Stimulated activated naive CD8-positive, alpha-beta T cell treated with anti-CD3 and anti-CD28 coated beads, Interleukin-15, amount 100 ng/mL, for 72 hours (primary cell): ENCODE measurements around the gene ZSWIM6.

Experiments used
- ATAC-seq: fragments of 150-1000 bp; cut with Tn5 transposase; 2 replicates; pipeline ENCODE4 v1.10.0; 2021; ENCODE audit warnings: mild to moderate bottlenecking, moderate library complexity
- DNase-seq, 2 donors: peaks; one replicate each; pipeline ENCODE4 v3.0.0; 2021 to 2022
- H3K27ac Mint-ChIP-seq, 2 donors: one replicate each; pipeline ENCODE4 v1.8.0; 2022; ENCODE audit warnings: mild to moderate bottlenecking in 2 of 2, mixed read lengths in 2 of 2, moderate library complexity in 2 of 2
- H3K27me3 Mint-ChIP-seq: one replicate; pipeline ENCODE4 v1.8.0; 2022; ENCODE audit warnings: mixed read lengths
- H3K4me1 Mint-ChIP-seq: one replicate; pipeline ENCODE4 v1.8.0; 2022; ENCODE audit warnings: mild to moderate bottlenecking, mixed read lengths
- H3K4me3 Mint-ChIP-seq, 2 donors: one replicate each; pipeline ENCODE4 v1.8.0; 2022; ENCODE audit warnings: mild to moderate bottlenecking in 2 of 2, mixed read lengths in 2 of 2, moderate library complexity in 1 of 2
- H3K9me3 Mint-ChIP-seq, 2 donors: one replicate each; pipeline ENCODE4 v1.8.0; 2022; ENCODE audit warnings: mixed read lengths in 2 of 2

ZSWIM6 gene

DNA sequence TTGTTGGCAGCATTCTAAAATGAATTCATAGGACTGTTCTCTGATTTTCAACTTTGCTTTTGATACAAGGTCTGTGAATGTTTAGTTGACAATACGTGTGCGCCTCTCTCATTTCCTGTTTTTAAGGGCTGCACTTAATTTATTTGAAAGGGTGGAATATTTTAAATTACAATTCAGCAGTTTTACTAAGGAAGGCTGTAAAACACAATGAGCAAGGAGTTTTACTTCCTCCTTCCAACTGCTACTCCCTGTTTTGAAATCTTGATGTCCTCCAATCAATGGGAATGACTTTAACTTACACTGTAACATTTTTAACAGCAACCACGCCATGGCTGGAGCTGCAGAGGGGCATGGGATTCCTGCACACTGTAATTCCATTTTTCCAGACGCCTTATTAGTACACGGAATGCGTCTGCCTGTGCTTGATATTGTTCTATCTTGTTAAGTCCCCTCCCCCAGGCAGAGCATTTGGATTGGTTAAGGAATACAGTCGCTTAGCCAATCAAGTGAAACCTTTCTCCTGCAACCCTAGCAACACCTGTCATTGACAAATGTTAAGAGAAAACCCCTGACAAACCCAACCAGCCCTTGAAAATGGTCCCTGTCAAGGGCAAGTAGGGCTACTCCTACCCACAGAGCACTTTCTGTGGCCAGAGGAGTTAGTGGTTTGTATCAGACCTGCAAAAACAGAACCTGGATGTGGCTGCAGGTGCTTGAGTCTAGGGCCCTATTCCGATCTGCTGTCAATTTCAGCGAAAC lies 12.5 kb upstream of the ZSWIM6 start:
- ATAC-seq (peak; percentile 98), DNase-seq (peak in 1 of 2 donors; percentile 72)
- no peak overlapping the region for H3K27ac Mint-ChIP-seq
- H3K9me3 Mint-ChIP-seq: no peaks in the 10 kb centered on the region
- peak overlapping the region in 1 of 2 donors; percentile 46 for H3K4me3 Mint-ChIP-seq
- peaks cover 12% of the 10 kb centered on the region for H3K4me1 Mint-ChIP-seq
- peaks cover 17% of the 10 kb centered on the region for H3K27me3 Mint-ChIP-seq

DNA sequence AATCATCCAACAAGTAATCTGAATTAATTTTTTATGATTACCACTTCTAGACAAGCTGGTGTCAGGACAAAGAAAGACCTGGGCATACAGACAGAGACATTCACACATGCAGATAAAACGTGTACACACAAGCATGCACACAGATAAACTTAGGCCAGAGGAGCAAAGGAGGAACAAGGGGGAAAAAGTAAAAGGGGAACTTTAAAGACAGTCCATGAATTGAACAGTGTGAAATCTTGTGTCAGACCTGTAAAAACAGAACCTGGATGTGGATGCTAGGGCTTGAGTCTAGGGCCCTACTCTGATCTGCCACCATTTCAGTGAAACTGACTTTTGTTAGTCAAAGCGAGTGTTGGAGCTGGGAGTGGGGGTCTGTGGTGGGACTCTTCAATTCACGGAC lies 11.2 kb upstream of the ZSWIM6 start:
- Mint-ChIP-seq H3K27ac (no peak overlapping the region), H3K9me3 (no peaks in the 10 kb centered on the region), H3K4me1 (peaks cover 12% of the 10 kb centered on the region), H3K4me3 (no peak overlapping the region), H3K27me3 (peaks cover 8% of the 10 kb centered on the region)
- DNase-seq: no peak
- ATAC-seq: no peak

DNA sequence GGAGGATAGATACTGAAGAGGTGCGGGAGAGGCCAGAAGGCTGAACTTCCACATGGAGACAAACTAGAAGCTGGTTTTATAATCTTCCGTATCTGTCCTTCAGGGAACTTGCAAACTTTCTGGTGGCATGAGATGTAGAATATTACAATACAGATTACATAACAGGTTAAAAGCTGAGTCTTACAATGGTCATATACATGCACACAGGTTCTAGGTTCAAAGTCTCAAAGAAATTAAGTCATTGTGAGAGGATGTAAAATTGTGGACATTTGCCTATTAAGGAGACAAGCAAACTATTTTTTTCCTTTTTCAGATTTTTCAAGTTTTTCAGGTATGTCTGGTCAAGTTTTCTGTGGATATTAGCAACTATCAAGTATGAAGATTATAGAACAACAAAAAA lies 10.4 kb upstream of the ZSWIM6 start:
- no peak for ATAC-seq
- no peak overlapping the region for H3K27ac Mint-ChIP-seq
- H3K4me3 Mint-ChIP-seq: no peak overlapping the region
- no peak for DNase-seq
- H3K9me3 Mint-ChIP-seq: no peaks in the 10 kb centered on the region
- H3K27me3 Mint-ChIP-seq: peaks cover 8% of the 10 kb centered on the region
- H3K4me1 Mint-ChIP-seq: peaks cover 12% of the 10 kb centered on the region

DNA sequence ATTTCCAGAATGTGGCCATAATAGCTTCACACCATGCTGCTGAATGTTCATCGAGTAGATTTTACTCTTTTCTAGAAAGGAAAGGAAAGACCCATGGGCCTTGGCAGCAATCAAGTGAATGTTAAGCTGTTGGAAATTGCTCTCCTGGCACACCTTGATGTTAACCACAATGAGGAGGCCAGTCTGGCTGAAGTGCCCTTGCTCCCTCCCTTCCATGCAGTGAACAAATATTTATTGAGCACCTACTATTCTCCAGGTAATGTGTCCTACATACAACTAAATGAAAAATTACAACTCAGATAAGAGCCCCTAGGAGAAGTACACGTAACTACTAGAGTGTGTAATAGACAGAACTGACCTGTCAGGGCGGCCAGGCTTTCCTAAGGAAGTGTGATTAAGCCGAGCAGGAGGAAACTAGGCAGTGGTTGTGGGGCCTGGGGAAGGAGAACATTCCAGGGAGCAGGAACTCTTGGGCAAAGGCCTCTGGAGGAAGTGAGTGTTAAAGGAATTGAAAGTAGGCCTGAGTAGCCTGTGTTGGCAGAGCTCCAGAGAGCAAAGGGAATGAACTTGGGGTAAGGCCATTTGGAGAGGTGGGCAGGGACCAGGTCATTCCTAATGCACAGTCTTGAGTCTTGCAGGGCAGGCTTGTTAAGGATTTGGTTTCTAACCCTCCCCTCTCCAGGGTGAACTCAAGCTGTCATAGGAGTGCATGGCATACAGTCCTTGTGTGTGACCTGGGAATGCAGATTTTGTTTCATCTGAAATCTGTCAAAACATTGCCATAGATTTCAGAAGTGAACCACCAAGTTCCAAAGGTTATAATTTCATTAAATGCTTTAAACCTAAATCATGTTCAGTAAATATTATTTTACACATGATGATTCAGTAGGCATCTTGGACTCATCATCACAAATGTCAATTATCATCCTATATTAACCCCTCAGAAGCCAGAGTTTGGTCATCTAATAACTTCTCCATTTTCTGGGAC lies 9.0 kb upstream of the ZSWIM6 start:
- Mint-ChIP-seq H3K4me1 (peaks cover 23% of the 10 kb centered on the region), H3K27me3 (peaks cover 10% of the 10 kb centered on the region), H3K4me3 (no peak overlapping the region), H3K27ac (peak overlapping the region in 1 of 2 donors; percentile 55), H3K9me3 (no peaks in the 10 kb centered on the region)
- no peak for ATAC-seq
- no peak for DNase-seq

DNA sequence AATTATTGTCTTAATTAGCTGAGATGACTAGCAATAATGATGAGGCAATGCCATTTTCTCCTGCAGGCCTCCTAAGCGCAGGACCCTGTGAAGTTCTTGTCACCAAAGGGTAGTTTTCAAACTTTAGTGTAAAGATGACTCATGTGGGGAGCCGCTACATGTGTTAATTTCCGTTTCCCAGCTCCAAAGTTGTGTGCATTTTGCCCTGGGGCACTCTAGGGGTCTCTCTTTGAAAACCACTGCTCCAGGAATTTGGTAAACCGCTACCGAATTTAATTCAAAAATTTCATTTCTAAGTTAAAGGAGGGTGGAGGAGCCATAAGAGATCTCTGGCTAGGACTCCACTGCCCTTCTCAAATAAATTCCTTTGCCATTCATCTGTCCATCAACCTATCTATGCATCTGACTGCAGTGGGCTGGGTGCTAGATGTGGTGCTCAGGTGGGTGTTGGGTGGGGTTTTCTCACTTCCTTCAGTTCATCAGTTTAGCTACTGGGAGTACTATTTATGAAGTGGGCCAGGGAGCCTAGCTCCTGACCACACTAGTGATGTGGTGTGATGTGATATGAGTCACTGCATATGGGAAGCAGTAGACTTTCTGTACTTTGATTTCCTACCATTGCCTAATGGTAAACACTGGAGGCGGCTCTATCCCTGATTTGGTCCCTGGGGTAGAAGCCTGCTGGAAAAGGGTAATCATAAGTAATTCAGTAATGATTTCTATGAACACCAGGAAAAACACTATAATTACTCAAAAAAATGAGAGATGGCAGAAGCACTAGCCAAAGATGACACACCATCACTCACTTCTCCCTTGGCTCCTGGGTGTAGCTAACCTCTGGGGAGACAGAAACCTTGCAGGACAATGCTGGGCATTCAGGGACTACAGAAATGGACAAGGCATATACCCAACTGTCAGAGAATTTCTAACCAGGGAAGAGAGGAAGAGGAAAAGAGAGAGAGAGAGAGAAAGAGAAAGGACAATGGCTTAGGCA lies 4.0 kb upstream of the ZSWIM6 start:
- Mint-ChIP-seq H3K9me3 (no peaks in the 10 kb centered on the region), H3K27me3 (peaks cover 27% of the 10 kb centered on the region), H3K4me3 (peak overlapping the region in 1 of 2 donors; percentile 19), H3K4me1 (peaks cover 36% of the 10 kb centered on the region), H3K27ac (peak overlapping the region; percentile 19 to 81)
- peak; percentile 44 for ATAC-seq
- peak; percentile 41 to 55 for DNase-seq

DNA sequence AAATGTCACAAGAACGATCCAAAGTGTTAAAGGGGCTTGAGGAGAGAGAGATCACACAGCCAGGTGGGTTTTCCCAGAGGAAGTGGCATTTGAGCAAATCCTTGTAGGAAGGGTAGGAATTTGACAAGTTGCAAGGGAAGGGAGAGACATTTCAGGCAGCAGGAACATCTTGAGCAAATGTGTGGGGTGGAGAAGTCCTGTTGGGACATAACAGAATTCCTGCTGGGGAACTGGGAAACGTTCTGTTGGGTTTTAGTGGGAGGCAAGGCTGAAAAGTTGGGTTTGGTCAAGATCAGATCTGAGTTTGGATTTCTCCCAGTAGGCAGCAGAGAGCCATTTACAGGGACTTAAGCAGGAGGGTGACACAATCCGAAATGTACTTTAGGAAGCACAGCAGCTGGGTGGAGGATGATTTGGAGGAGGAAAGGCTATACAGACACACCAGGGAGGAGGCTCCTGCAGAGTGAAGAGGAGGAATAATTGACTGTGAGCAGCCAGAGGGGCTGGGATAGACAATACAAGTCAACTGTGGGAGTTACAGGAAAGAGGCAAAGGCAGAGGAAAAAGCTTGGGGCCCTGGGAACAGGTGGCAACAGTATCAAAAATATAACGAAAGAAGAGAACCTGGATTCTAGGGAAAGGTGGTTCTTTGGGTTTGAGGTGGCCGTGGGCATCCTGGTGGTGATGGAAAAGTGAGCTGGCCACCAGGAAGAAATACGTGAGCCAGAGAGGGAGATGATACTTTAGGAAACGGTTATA lies 3.1 kb upstream of the ZSWIM6 start:
- Mint-ChIP-seq H3K4me1 (peaks cover 39% of the 10 kb centered on the region), H3K9me3 (no peaks in the 10 kb centered on the region), H3K4me3 (peak overlapping the region in 1 of 2 donors; percentile 30), H3K27me3 (peaks cover 23% of the 10 kb centered on the region), H3K27ac (peak overlapping the region in 1 of 2 donors; percentile 19)
- no peak for ATAC-seq
- no peak for DNase-seq

DNA sequence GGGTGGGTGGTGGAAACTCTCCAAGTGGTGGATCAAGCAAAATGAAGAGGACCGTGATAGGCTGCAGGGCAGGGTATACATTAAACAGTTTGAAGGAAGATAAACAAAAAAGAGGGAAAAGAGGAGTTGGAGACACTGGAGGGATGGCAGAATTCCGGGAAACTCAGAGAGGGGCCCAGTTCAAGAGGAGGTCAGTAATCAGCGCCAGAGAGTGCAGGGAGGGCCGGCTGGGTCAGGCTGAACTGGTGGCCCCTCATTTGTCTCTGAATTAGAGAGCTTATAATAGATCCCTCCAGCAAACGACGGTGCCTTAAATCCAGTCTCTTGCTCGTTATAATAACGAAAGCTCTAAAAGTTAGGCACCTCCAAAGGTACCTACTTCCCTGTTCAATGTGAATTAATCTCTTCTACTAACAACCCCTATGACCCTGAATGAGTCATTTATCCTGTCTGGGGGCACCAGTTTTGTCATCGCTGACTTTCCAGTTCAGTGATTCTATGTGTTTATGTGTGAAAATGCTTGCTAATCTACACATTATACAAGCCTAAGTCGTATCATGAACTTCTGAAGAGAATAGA lies 2.4 kb upstream of the ZSWIM6 start:
- no peak overlapping the region for H3K27ac Mint-ChIP-seq
- peak; percentile 25 to 30 for DNase-seq
- H3K4me1 Mint-ChIP-seq: peaks cover 45% of the 10 kb centered on the region
- peaks cover 27% of the 10 kb centered on the region for H3K27me3 Mint-ChIP-seq
- no peaks in the 10 kb centered on the region for H3K9me3 Mint-ChIP-seq
- ATAC-seq: no peak
- peak overlapping the region; percentile 86 to 97 for H3K4me3 Mint-ChIP-seq

DNA sequence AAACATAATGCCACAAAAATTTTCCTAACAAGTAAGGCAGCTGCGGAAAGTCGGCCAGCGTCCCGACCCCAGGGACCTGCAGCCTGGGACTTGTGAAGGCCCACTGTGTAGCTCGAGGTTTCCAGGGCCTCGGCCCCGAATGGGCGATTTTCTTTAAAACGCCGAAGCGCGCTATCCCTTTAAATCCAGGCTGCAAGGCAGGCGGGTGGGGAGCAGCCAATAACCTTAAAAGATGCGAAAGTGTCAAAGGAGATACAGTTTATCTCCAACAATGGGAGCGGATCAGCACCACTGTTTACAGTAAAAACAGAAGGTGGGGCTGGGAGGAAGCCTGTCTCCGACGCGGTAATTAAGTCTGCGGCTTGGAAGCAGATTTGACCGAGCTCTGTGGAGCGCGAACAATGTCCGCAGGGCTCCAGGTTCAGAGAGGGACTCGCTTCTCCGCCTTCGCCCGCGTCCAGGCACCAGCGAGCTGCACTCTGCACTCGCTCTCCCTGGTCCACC lies 1.7 kb upstream of the ZSWIM6 start:
- H3K27me3 Mint-ChIP-seq: peaks cover 30% of the 10 kb centered on the region
- DNase-seq: peak in 1 of 2 donors; percentile 16
- no peaks in the 10 kb centered on the region for H3K9me3 Mint-ChIP-seq
- H3K4me3 Mint-ChIP-seq: peak overlapping the region; percentile 86 to 97
- H3K4me1 Mint-ChIP-seq: peaks cover 53% of the 10 kb centered on the region
- no peak for ATAC-seq
- H3K27ac Mint-ChIP-seq: peak overlapping the region in 1 of 2 donors; percentile 40

DNA sequence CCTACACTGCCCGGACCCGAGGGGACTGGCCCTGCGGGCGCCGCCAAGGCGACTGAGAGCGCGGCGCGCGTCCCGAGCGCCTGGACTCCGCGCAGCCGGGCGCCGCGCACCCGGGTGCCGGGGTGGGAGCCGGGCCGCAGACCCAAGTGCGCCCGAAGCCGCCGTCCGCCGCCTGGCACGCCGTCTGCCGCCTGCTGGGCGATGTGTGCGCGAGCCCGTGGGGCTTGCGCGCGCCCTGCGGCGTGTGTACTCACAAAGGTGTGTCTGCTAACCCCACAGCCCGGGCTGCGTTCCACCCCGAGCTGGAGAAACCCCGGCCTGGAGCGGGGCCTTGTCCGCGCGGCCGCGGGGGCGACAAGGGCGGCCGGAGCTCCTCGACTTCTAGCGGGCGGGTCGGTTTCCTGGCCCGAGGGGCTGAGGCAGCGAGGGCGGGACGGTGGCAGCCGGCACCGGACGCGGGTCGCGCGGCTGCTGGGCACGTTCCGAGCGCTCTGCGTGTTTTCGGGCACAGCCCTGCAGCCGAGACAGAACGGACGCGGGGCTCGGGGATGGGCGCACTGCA lies 1.1 kb upstream of the ZSWIM6 start:
- H3K27me3 Mint-ChIP-seq: peaks cover 30% of the 10 kb centered on the region
- DNase-seq (peak; percentile 75 to 80), ATAC-seq (peak; percentile 56)
- H3K4me3 Mint-ChIP-seq: peak overlapping the region; percentile 97 to 98
- no peaks in the 10 kb centered on the region for H3K9me3 Mint-ChIP-seq
- H3K27ac Mint-ChIP-seq: peak overlapping the region in 1 of 2 donors; percentile 35
- peaks cover 53% of the 10 kb centered on the region for H3K4me1 Mint-ChIP-seq

DNA sequence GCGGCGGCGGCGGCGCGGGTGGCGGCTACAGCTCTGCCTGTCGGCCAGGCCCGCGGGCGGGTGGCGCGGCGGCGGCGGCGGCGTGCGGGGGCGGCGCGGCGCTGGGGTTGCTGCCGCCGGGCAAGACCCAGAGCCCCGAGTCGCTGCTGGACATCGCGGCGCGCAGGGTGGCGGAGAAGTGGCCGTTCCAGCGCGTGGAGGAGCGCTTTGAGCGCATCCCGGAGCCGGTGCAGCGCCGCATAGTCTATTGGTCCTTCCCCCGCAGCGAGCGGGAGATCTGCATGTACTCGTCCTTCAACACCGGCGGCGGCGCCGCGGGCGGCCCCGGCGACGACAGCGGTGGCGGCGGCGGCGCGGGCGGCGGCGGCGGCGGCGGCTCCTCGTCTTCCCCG lies 296 bp downstream of the ZSWIM6 start:
- Mint-ChIP-seq H3K27me3 (peaks cover 30% of the 10 kb centered on the region), H3K27ac (peak overlapping the region in 1 of 2 donors; percentile 98), H3K4me3 (peak overlapping the region; percentile 97 to 98), H3K9me3 (no peaks in the 10 kb centered on the region), H3K4me1 (peaks cover 50% of the 10 kb centered on the region)
- ATAC-seq (peak; percentile 0), DNase-seq (peak in 1 of 2 donors; percentile 59)

DNA sequence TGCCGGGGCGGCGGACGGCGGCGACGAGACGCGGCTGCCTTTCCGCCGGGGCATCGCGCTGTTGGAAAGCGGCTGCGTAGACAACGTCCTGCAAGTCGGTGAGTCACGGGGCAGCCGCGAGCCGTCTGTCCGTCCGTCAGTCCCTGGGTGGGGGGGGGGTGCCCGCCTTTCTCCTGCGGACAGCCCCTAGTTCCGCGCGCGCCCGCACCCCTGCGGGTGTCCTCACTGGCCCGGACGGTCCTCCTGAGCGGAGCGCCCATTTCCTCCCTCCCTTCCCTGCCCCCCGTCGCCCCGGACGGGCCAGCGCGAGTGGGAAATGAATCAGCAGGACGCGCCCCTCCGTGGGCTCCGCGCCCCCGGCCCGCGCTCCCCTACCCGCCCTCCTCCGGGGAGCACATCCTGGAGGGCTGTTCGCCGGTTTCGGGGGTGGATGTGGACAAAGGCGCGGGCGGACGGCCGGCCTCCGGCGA lies 828 bp downstream of the ZSWIM6 start:
- H3K4me1 Mint-ChIP-seq: peaks cover 50% of the 10 kb centered on the region
- peak overlapping the region; percentile 83 to 84 for H3K4me3 Mint-ChIP-seq
- peak overlapping the region in 1 of 2 donors; percentile 30 for H3K27ac Mint-ChIP-seq
- H3K27me3 Mint-ChIP-seq: peaks cover 30% of the 10 kb centered on the region
- no peaks in the 10 kb centered on the region for H3K9me3 Mint-ChIP-seq
- ATAC-seq (no peak), DNase-seq (peak; percentile 22 to 40)

DNA sequence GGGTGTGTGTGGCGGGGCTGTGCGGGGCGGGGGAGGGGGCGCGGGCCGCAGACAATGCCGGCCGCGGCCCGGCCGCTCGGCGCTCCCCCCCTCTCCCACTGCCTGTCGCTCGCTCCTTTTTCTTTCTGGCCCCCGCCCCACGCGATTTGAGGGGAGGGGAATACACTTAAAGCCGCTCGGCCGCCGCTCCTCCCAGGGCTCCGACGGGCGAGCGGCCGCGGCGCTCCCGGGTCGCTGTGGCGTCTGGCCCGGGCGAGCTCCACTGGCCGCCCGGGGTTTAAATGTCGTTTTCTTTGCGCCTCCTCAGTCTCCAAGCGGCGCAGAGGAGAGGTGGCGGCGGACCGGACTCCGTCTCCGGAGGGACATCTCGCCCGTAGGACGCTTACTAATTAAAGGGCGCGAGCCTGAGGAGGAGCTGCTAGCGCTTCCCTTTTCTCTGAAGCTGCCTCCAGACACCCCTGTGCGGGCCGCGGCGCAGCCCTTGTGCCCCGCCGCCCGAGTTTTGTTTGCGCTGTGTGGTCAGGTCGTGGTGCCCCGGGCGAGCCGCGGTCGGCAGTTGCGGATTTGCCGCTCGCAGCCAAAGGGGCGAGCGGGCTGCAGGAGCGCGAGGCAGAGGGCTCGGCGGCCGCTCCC lies 1.4 kb downstream of the ZSWIM6 start:
- Mint-ChIP-seq H3K4me3 (peak overlapping the region; percentile 83 to 84), H3K4me1 (peaks cover 44% of the 10 kb centered on the region), H3K9me3 (no peaks in the 10 kb centered on the region), H3K27ac (peak overlapping the region; percentile 60 to 94), H3K27me3 (peaks cover 24% of the 10 kb centered on the region)
- no peak for ATAC-seq
- DNase-seq: peak; percentile 25 to 43
